ENCODE results near the gene SLC25A23.

SLC25A23 gene

DNA sequence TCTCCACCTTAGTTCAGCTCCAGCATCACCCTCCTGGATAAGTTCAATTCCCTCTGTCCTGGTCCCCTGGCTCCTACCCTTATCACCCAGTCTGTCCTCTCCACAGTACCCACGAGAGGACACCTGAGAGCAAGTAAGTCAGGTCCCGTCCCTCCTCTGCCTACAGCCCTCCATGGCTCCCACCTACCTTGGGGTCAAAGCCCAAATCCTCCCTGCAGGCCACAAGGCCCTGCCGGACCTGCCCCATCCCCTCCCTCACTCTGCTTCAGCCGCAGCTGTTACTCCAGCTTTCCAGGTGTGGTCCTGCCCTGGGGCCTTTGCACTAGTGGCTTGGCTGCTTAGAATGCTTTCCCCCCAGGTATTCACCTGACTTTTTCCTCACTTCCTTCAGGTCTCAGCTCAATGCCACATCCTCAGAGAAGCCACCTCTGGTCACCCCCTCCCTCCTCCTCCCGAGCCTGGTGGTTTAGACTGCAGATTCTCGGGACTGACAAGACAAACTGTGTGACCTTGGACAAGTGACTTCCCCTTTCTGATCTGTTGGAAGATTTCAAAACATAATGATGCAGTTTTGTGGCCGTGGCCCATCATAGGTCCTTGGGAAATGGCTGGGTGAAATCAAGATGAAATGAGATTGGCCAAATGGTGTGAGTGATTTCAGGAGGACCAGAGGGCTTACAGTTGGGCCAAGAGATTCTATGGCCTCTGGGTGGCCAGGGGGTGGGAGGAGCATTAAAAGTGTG is 38.9 kb upstream of the SLC25A23 start:
- Histone ChIP-seq H3K9ac (ENCODE audit: low read length) (no peak overlapping the region), H3K27me3 (ENCODE audit: insufficient read depth, low read length) (no peaks in the 10 kb centered on the region), H3K9me3 (ENCODE audit: low read length) (no peaks in the 10 kb centered on the region), H3K4me3 (ENCODE audit: low read depth, low read length, poor library complexity, severe bottlenecking) (peak overlapping the region; percentile 32), H3K36me3 (ENCODE audit: insufficient read depth, low read length) (peaks cover 44% of the 10 kb centered on the region), H2AFZ (ENCODE audit: low read length) (no peak overlapping the region), H3K4me2 (ENCODE audit: low read length) (peak overlapping the region; percentile 87; the same call in 1 of the 2 replicates), H3K9me2 (ENCODE audit: low read depth, low read length) (no peaks in the 10 kb centered on the region), H4K20me1 (ENCODE audit: insufficient read depth, low read length) (no peaks in the 10 kb centered on the region), H3K79me2 (ENCODE audit: insufficient read depth, low read length) (no peaks in the 10 kb centered on the region), H3K27ac (ENCODE audit: low read depth, low read length, poor library complexity, severe bottlenecking) (peak overlapping the region; percentile 10), H3F3A (ENCODE audit: insufficient read depth, low read length) (no peaks in the 10 kb centered on the region), H3K4me1 (ENCODE audit: insufficient read depth, low read length, severe bottlenecking) (peaks cover 40% of the 10 kb centered on the region)
- TF ChIP-seq, protein P1, sequence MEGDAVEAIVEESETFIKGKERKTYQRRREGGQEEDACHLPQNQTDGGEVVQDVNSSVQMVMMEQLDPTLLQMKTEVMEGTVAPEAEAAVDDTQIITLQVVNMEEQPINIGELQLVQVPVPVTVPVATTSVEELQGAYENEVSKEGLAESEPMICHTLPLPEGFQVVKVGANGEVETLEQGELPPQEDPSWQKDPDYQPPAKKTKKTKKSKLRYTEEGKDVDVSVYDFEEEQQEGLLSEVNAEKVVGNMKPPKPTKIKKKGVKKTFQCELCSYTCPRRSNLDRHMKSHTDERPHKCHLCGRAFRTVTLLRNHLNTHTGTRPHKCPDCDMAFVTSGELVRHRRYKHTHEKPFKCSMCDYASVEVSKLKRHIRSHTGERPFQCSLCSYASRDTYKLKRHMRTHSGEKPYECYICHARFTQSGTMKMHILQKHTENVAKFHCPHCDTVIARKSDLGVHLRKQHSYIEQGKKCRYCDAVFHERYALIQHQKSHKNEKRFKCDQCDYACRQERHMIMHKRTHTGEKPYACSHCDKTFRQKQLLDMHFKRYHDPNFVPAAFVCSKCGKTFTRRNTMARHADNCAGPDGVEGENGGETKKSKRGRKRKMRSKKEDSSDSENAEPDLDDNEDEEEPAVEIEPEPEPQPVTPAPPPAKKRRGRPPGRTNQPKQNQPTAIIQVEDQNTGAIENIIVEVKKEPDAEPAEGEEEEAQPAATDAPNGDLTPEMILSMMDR (IDR thresholded peaks at IDR 0.05; ENCODE audit: low read length) = no peak
- TF ChIP-seq EZH2 (IDR thresholded peaks at IDR 0.05; ENCODE audit: borderline replicate concordance, low read length) = no peak

DNA sequence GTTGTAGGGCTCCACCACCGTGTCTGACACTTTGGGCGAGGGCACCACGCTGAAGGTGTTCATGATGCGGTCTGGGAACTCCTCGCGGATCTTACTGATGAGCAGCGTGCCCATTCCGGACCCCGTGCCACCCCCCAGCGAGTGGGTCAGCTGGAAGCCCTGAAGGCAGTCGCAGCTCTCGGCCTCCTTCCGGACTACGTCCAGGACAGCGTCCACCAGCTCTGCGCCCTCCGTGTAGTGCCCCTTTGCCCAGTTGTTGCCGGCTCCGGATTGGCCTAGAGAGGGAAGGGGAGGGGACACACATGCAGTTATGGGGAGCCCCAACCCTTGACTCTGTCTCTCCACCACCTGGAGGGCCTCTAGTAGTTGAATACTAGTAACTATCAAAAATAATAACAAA is 36.4 kb upstream of the SLC25A23 start:
- peaks cover 28% of the 10 kb centered on the region for H3K4me1 ChIP-seq (ENCODE audit: insufficient read depth, low read length, severe bottlenecking)
- no peaks in the 10 kb centered on the region for H3K9me3 ChIP-seq (ENCODE audit: low read length)
- H3K4me3 ChIP-seq (ENCODE audit: low read depth, low read length, poor library complexity, severe bottlenecking) = no peak overlapping the region
- no peak overlapping the region for H3K27ac ChIP-seq (ENCODE audit: low read depth, low read length, poor library complexity, severe bottlenecking)
- no peaks in the 10 kb centered on the region for H3K9me2 ChIP-seq (ENCODE audit: low read depth, low read length)
- no peaks in the 10 kb centered on the region for H4K20me1 ChIP-seq (ENCODE audit: insufficient read depth, low read length)
- H3K4me2 ChIP-seq (ENCODE audit: low read length) = no peak overlapping the region
- no peaks in the 10 kb centered on the region for H3F3A ChIP-seq (ENCODE audit: insufficient read depth, low read length)
- H3K79me2 ChIP-seq (ENCODE audit: insufficient read depth, low read length) = no peaks in the 10 kb centered on the region
- no peaks in the 10 kb centered on the region for H3K27me3 ChIP-seq (ENCODE audit: insufficient read depth, low read length)
- peaks cover 42% of the 10 kb centered on the region for H3K36me3 ChIP-seq (ENCODE audit: insufficient read depth, low read length)
- no peak overlapping the region for H3K9ac ChIP-seq (ENCODE audit: low read length)
- TF ChIP-seq, protein P1 (IDR thresholded peaks at IDR 0.05; ENCODE audit: low read length) = no peak
- TF ChIP-seq EZH2 (IDR thresholded peaks at IDR 0.05; ENCODE audit: borderline replicate concordance, low read length) = no peak
- H2AFZ ChIP-seq (ENCODE audit: low read length) = no peak overlapping the region

DNA sequence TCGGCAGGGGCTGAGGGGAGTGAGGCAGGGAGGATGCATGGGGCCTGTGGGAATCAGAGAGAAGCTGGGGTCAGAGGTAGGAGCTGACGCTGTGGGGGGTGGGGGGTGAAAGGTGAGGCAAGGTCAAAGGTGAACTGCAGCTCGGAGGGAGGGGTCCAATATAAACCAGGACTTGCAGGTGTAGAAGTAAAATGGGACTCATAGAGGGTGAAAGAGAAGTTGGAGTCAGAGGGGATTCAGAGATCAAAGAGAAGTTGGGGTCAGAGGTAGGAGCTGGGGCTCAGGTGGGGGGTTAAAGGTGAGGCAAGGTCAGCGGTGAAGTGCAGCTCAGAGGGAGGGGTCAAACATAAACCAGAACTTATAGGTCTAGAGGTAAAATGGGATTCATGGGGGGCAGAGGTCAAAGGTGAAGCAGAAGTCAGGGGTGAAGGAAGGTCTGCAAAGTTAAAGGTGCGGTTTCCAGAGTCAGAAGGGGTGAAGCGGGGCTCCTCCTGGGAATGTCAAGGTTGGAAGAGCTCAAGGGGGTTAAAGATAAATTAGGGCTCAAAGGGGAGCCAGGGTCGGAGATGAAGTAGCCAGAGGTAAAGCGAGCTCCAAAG is 34.9 kb upstream of the SLC25A23 start:
- Histone ChIP-seq H3K4me2 (ENCODE audit: low read length) (no peak overlapping the region), H3K4me1 (ENCODE audit: insufficient read depth, low read length, severe bottlenecking) (peaks cover 22% of the 10 kb centered on the region), H3K27me3 (ENCODE audit: insufficient read depth, low read length) (no peaks in the 10 kb centered on the region), H3K9me3 (ENCODE audit: low read length) (no peaks in the 10 kb centered on the region), H4K20me1 (ENCODE audit: insufficient read depth, low read length) (no peaks in the 10 kb centered on the region), H3F3A (ENCODE audit: insufficient read depth, low read length) (no peaks in the 10 kb centered on the region), H3K36me3 (ENCODE audit: insufficient read depth, low read length) (peaks cover 30% of the 10 kb centered on the region), H3K79me2 (ENCODE audit: insufficient read depth, low read length) (no peaks in the 10 kb centered on the region), H3K4me3 (ENCODE audit: low read depth, low read length, poor library complexity, severe bottlenecking) (no peak overlapping the region), H3K27ac (ENCODE audit: low read depth, low read length, poor library complexity, severe bottlenecking) (no peak overlapping the region), H3K9ac (ENCODE audit: low read length) (no peak overlapping the region), H3K9me2 (ENCODE audit: low read depth, low read length) (no peaks in the 10 kb centered on the region), H2AFZ (ENCODE audit: low read length) (no peak overlapping the region)
- TF ChIP-seq, protein P1 (IDR thresholded peaks at IDR 0.05; ENCODE audit: low read length) = no peak
- TF ChIP-seq EZH2 (IDR thresholded peaks at IDR 0.05; ENCODE audit: borderline replicate concordance, low read length) = no peak

Data from OCI-LY1 (cell line).